IMR-90 (cell line): ENCODE measurements around the gene NCOA3.

ENCODE experiments used
- MAZ ChIP-seq: IDR thresholded peaks from 2 replicates; pipeline ENCODE4 v1.6.1; 2012; ENCODE audit warnings: low read depth, mild to moderate bottlenecking, low read length, improper control_type of control experiment, moderate library complexity, borderline replicate concordance
- TF ChIP-seq, protein P1 (sequence below): fragments of 150-350 bp; IDR thresholded peaks from 2 replicates; pipeline ENCODE4 v1.6.1; 2016; ENCODE audit warnings: low read depth, mild to moderate bottlenecking, low read length, moderate library complexity, borderline replicate concordance

DNA sequence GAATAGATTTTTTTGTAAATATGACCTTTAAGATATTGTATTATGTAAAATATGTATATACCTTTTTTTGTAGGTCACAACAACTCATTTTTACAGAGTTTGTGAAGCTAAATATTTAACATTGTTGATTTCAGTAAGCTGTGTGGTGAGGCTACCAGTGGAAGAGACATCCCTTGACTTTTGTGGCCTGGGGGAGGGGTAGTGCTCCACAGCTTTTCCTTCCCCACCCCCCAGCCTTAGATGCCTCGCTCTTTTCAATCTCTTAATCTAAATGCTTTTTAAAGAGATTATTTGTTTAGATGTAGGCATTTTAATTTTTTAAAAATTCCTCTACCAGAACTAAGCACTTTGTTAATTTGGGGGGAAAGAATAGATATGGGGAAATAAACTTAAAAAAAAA lies 152.7 kb downstream of the NCOA3 start:
- TF ChIP-seq, protein P1, sequence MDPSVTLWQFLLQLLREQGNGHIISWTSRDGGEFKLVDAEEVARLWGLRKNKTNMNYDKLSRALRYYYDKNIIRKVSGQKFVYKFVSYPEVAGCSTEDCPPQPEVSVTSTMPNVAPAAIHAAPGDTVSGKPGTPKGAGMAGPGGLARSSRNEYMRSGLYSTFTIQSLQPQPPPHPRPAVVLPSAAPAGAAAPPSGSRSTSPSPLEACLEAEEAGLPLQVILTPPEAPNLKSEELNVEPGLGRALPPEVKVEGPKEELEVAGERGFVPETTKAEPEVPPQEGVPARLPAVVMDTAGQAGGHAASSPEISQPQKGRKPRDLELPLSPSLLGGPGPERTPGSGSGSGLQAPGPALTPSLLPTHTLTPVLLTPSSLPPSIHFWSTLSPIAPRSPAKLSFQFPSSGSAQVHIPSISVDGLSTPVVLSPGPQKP = no peak
- TF ChIP-seq MAZ = no peak
